Parathyroid adenoma (tissue), 2 donors: ENCODE measurements around the gene OR9A2.

Experiments
- H2AFZ ChIP-seq: fragments of 300-600 bp; sonication (generic); one replicate; pipeline ENCODE4 v1.7.0; 2017; ENCODE audit warnings: antibody characterized with exemption, mild to moderate bottlenecking
- H3K27ac ChIP-seq: fragments of 300-600 bp; sonication (generic); one replicate; pipeline ENCODE4 v1.7.0; 2017
- H3K27me3 ChIP-seq: fragments of 300-600 bp; sonication (generic); one replicate; pipeline ENCODE4 v1.7.0; 2017; ENCODE audit warnings: low read length; ENCODE audit not compliant: control insufficient read depth, insufficient read depth
- H3K36me3 ChIP-seq: fragments of 300-600 bp; sonication (generic); one replicate; pipeline ENCODE4 v1.7.0; 2017; ENCODE audit warnings: low read length; ENCODE audit not compliant: control insufficient read depth, insufficient read depth
- H3K4me1 ChIP-seq: fragments of 300-600 bp; sonication (generic); one replicate; pipeline ENCODE4 v1.7.0; 2017; ENCODE audit warnings: control low read depth
- H3K4me2 ChIP-seq: fragments of 300-600 bp; sonication (generic); one replicate; pipeline ENCODE4 v1.7.0; 2017; ENCODE audit warnings: low read length
- H3K4me3 ChIP-seq: fragments of 300-600 bp; sonication (generic); one replicate; pipeline ENCODE4 v1.7.0; 2017; ENCODE audit warnings: low read depth, low read length
- H3K79me2 ChIP-seq: fragments of 300-600 bp; sonication (generic); one replicate; pipeline ENCODE4 v1.7.0; 2017; ENCODE audit warnings: control low read depth
- H3K9ac ChIP-seq: fragments of 300-600 bp; sonication (generic); one replicate; pipeline ENCODE4 v1.7.0; 2017; ENCODE audit warnings: mild to moderate bottlenecking
- H3K9me3 ChIP-seq: fragments of 300-600 bp; sonication (generic); one replicate; pipeline ENCODE4 v1.7.0; 2017; ENCODE audit warnings: low read length; ENCODE audit not compliant: control insufficient read depth
- CTCF ChIP-seq: fragments of 300-600 bp; sonication (generic); IDR thresholded peaks from one replicate; pipeline ENCODE4 v1.7.0; 2017; ENCODE audit warnings: antibody characterized with exemption, mild to moderate bottlenecking
- donor health status: primary hyperparathyroidism.

OR9A2 gene

GRCh38 chr7:143049362-143049761 lies 22.4 kb upstream of the OR9A2 start:
- Histone ChIP-seq H3K4me3 (no peak overlapping the region), H3K9me3 (no peaks in the 10 kb centered on the region), H3K27me3 (no peaks in the 10 kb centered on the region), H3K36me3 (no peaks in the 10 kb centered on the region), H3K9ac (no peak overlapping the region), H3K4me2 (no peak overlapping the region), H3K79me2 (no peaks in the 10 kb centered on the region), H2AFZ (no peak overlapping the region), H3K27ac (peak overlapping the region; percentile 49), H3K4me1 (no peaks in the 10 kb centered on the region)
- no peak for TF ChIP-seq CTCF

- Histone ChIP-seq H3K27me3 (no peaks in the 10 kb centered on the region), H3K27ac (peak overlapping the region; percentile 49), H3K9ac (no peak overlapping the region), H3K4me3 (no peak overlapping the region), H3K79me2 (no peaks in the 10 kb centered on the region), H3K36me3 (no peaks in the 10 kb centered on the region), H3K4me2 (no peak overlapping the region), H2AFZ (no peak overlapping the region), H3K4me1 (no peaks in the 10 kb centered on the region), H3K9me3 (no peaks in the 10 kb centered on the region)
- no peak for TF ChIP-seq CTCF
Measured at GRCh38 chr7:143048827-143049226, 21.9 kb upstream of the OR9A2 start.

GRCh38 chr7:143047326-143047725 lies 20.4 kb upstream of the OR9A2 start:
- no peak overlapping the region for H3K27ac ChIP-seq
- no peaks in the 10 kb centered on the region for H3K9me3 ChIP-seq
- no peak for TF ChIP-seq CTCF
- no peak overlapping the region for H3K9ac ChIP-seq
- H3K79me2 ChIP-seq: no peaks in the 10 kb centered on the region
- no peak overlapping the region for H2AFZ ChIP-seq
- H3K4me2 ChIP-seq: no peak overlapping the region
- no peaks in the 10 kb centered on the region for H3K36me3 ChIP-seq
- H3K4me3 ChIP-seq: no peak overlapping the region
- H3K27me3 ChIP-seq: no peaks in the 10 kb centered on the region
- H3K4me1 ChIP-seq: no peaks in the 10 kb centered on the region

- no peak for TF ChIP-seq CTCF
- Histone ChIP-seq H3K9ac (no peak overlapping the region), H3K4me2 (no peak overlapping the region), H3K36me3 (no peaks in the 10 kb centered on the region), H3K4me3 (no peak overlapping the region), H3K27ac (no peak overlapping the region), H3K79me2 (no peaks in the 10 kb centered on the region), H3K9me3 (no peaks in the 10 kb centered on the region), H2AFZ (no peak overlapping the region), H3K4me1 (no peaks in the 10 kb centered on the region), H3K27me3 (no peaks in the 10 kb centered on the region)
Measured at GRCh38 chr7:143046426-143046851, 19.5 kb upstream of the OR9A2 start.

GRCh38 chr7:143043391-143043790 lies 16.5 kb upstream of the OR9A2 start:
- Histone ChIP-seq H3K27me3 (no peaks in the 10 kb centered on the region), H3K9me3 (no peaks in the 10 kb centered on the region), H3K4me3 (no peak overlapping the region), H3K27ac (no peak overlapping the region), H2AFZ (no peak overlapping the region), H3K4me2 (no peak overlapping the region), H3K9ac (no peak overlapping the region), H3K36me3 (no peaks in the 10 kb centered on the region), H3K79me2 (no peaks in the 10 kb centered on the region), H3K4me1 (no peaks in the 10 kb centered on the region)
- TF ChIP-seq CTCF: no peak
